ENCODE data around the gene MCUR1.
"Not testable (repeated sequence)": the region's sequence is repeated elsewhere in the genome, so short reads cannot be mapped to it uniquely, and the experiment has no call there.

Gene MCUR1

GRCh38 chr6:13847326-13848050 is 33.1 kb upstream of the MCUR1 start:
- H3K4me2 ChIP-seq (ENCODE audit: low read length) = no peak overlapping the region
- H3K9ac ChIP-seq (ENCODE audit: low read depth, low read length) = no peak overlapping the region

GRCh38 chr6:13846841-13847240 is 32.5 kb upstream of the MCUR1 start:
- H3K4me2 ChIP-seq (ENCODE audit: low read length) = no peak overlapping the region
- no peaks in the 10 kb centered on the region for H3K36me3 ChIP-seq (ENCODE audit: insufficient read depth, low read length)
- no peak overlapping the region for H3K4me3 ChIP-seq (ENCODE audit: low read length)
- no peaks in the 10 kb centered on the region for H3K9me3 ChIP-seq (replicated peaks; ENCODE audit: low read length)
- no peak overlapping the region for H3K9ac ChIP-seq (ENCODE audit: low read depth, low read length)
- peaks cover 22% of the 10 kb centered on the region for H3K27me3 ChIP-seq (ENCODE audit: control insufficient read depth, insufficient read depth, low read length)
- no peaks in the 10 kb centered on the region for H3K4me1 ChIP-seq (ENCODE audit: control insufficient read depth, insufficient read depth, low read length)

More at GRCh38 chr6:13847326-13848050, 33.1 kb upstream of the MCUR1 start:
- Histone ChIP-seq H3K9me3 (replicated peaks; ENCODE audit: low read length) (no peaks in the 10 kb centered on the region), H3K36me3 (ENCODE audit: insufficient read depth, low read length) (no peaks in the 10 kb centered on the region), H3K4me1 (ENCODE audit: control insufficient read depth, insufficient read depth, low read length) (no peaks in the 10 kb centered on the region), H3K4me3 (ENCODE audit: low read length) (no peak overlapping the region), H3K27me3 (ENCODE audit: control insufficient read depth, insufficient read depth, low read length) (peaks cover 22% of the 10 kb centered on the region)

- H3K4me2 ChIP-seq (ENCODE audit: low read length) = no peak overlapping the region
- no peak overlapping the region for H3K9ac ChIP-seq (ENCODE audit: low read depth, low read length)
- peaks cover under 1% of the 10 kb centered on the region for H3K27me3 ChIP-seq (ENCODE audit: control insufficient read depth, insufficient read depth, low read length)
- H3K36me3 ChIP-seq (ENCODE audit: insufficient read depth, low read length) = no peaks in the 10 kb centered on the region
- H3K9me3 ChIP-seq (replicated peaks; ENCODE audit: low read length) = no peaks in the 10 kb centered on the region
- H3K4me1 ChIP-seq (ENCODE audit: control insufficient read depth, insufficient read depth, low read length) = no peaks in the 10 kb centered on the region
- H3K4me3 ChIP-seq (ENCODE audit: low read length) = no peak overlapping the region
These were observed 27.6 kb upstream of the MCUR1 start for GRCh38 chr6:13841936-13842335.

DNA sequence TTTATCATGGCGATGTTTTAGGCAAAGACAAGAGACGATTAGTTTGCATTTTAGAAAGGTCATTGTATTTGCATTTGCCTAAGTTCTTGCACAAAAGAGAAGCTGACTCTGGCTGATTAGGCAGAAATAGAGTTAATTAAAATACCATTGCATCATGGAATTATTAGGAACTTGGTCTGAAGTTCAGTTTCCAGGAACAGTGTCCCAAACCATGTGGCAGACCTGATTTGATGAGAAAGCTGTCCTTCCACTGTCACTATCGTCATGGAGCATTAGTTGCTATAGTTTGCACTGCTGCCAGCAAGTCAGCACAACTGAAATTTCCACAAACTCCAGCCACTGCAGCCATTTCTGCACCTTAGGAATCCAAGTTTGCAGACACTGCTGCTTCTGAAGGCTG is 24.3 kb upstream of the MCUR1 start:
- Histone ChIP-seq H3K27me3 (ENCODE audit: control insufficient read depth, insufficient read depth, low read length) (no peaks in the 10 kb centered on the region), H3K9me3 (replicated peaks; ENCODE audit: low read length) (no peaks in the 10 kb centered on the region), H3K4me2 (ENCODE audit: low read length) (no peak overlapping the region), H3K4me1 (ENCODE audit: control insufficient read depth, insufficient read depth, low read length) (no peaks in the 10 kb centered on the region), H3K36me3 (ENCODE audit: insufficient read depth, low read length) (no peaks in the 10 kb centered on the region), H3K4me3 (ENCODE audit: low read length) (no peak overlapping the region), H3K9ac (ENCODE audit: low read depth, low read length) (no peak overlapping the region)

- Histone ChIP-seq H3K27me3 (ENCODE audit: control insufficient read depth, insufficient read depth, low read length) (no peaks in the 10 kb centered on the region), H3K4me1 (ENCODE audit: control insufficient read depth, insufficient read depth, low read length) (no peaks in the 10 kb centered on the region), H3K36me3 (ENCODE audit: insufficient read depth, low read length) (no peaks in the 10 kb centered on the region), H3K4me3 (ENCODE audit: low read length) (no peak overlapping the region), H3K9me3 (replicated peaks; ENCODE audit: low read length) (no peaks in the 10 kb centered on the region), H3K4me2 (ENCODE audit: low read length) (no peak overlapping the region), H3K9ac (ENCODE audit: low read depth, low read length) (no peak overlapping the region)
These were observed 21.8 kb upstream of the MCUR1 start for GRCh38 chr6:13836170-13836569.

DNA sequence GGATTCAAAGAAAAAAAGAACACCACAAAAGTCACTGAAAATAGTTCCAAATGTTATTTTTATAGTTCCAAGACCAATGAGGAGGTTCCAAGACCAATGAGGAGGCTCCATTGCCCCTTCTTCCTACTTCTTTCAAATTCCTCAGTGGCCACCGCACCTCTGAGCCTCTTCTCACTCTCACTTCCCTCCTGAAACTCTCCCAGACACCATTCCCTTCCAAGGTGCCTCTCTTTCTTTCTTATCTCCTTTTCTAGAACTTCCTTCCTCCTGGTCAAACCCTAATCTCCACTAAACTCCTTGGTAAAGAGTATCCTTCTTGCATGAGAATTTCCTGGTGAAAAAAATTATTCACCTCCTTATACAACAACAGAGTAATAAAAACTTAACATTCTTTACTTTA is 20.4 kb upstream of the MCUR1 start:
- H3K27me3 ChIP-seq (ENCODE audit: control insufficient read depth, insufficient read depth, low read length) = no peaks in the 10 kb centered on the region
- H3K4me2 ChIP-seq (ENCODE audit: low read length) = no peak overlapping the region
- no peak overlapping the region for H3K9ac ChIP-seq (ENCODE audit: low read depth, low read length)
- H3K36me3 ChIP-seq (ENCODE audit: insufficient read depth, low read length) = no peaks in the 10 kb centered on the region
- H3K9me3 ChIP-seq (replicated peaks; ENCODE audit: low read length) = no peaks in the 10 kb centered on the region
- no peaks in the 10 kb centered on the region for H3K4me1 ChIP-seq (ENCODE audit: control insufficient read depth, insufficient read depth, low read length)
- H3K4me3 ChIP-seq (ENCODE audit: low read length) = no peak overlapping the region

GRCh38 chr6:13834018-13834417 is 19.7 kb upstream of the MCUR1 start:
- not testable (repeated sequence) for H3K4me3 ChIP-seq (ENCODE audit: low read length); H3K9me3 ChIP-seq (replicated peaks; ENCODE audit: low read length)

DNA sequence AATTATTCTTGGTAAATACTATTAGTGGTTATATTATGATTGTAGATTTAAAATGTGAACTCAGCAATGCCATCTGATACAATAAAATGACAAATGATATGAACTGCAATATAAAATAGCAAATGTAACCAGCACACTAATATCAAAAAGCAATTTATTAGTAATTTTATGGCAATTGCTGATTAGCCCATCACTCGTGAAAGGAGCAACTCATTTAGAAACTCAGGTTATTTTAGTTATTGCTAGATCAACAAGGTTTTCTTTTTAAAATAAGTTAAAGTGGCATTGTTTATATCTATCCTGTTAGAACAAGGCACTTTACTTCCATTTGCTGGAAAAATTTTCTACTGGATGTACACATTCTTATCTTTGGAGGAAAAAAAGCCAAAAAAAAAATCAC is 18.4 kb upstream of the MCUR1 start:
- Histone ChIP-seq H3K9ac (ENCODE audit: low read depth, low read length) (no peak overlapping the region), H3K4me1 (ENCODE audit: control insufficient read depth, insufficient read depth, low read length) (no peaks in the 10 kb centered on the region), H3K4me3 (ENCODE audit: low read length) (no peak overlapping the region), H3K9me3 (replicated peaks; ENCODE audit: low read length) (no peaks in the 10 kb centered on the region), H3K27me3 (ENCODE audit: control insufficient read depth, insufficient read depth, low read length) (no peaks in the 10 kb centered on the region), H3K4me2 (ENCODE audit: low read length) (no peak overlapping the region), H3K36me3 (ENCODE audit: insufficient read depth, low read length) (no peaks in the 10 kb centered on the region)

More at GRCh38 chr6:13834018-13834417, 19.7 kb upstream of the MCUR1 start:
- H3K36me3 ChIP-seq (ENCODE audit: insufficient read depth, low read length); H3K27me3 ChIP-seq (ENCODE audit: control insufficient read depth, insufficient read depth, low read length); H3K4me1 ChIP-seq (ENCODE audit: control insufficient read depth, insufficient read depth, low read length); H3K9ac ChIP-seq (ENCODE audit: low read depth, low read length); H3K4me2 ChIP-seq (ENCODE audit: low read length): not testable (repeated sequence)

DNA sequence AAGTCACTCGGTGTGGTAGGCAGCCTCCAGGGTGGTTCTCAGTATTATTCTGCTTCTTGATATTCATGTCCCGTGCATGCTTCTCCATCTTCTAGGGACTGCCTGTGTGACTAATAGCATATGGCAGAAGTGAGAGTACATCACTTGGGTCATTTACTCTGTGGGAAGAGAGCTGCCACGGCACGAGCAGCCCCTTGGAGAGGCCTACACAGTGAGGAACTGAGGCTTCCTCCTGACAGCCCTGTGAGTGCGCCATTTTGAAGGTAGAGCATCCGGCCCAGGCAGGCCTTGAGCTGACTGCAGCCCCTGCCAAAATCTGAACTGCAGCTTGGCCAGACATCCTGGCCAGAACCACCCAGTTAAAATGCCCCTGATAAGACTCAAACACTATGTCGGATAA is 17.3 kb upstream of the MCUR1 start:
- Histone ChIP-seq H3K36me3 (ENCODE audit: insufficient read depth, low read length) (no peaks in the 10 kb centered on the region), H3K4me3 (ENCODE audit: low read length) (no peak overlapping the region), H3K4me2 (ENCODE audit: low read length) (no peak overlapping the region), H3K9me3 (replicated peaks; ENCODE audit: low read length) (no peaks in the 10 kb centered on the region), H3K9ac (ENCODE audit: low read depth, low read length) (no peak overlapping the region), H3K4me1 (ENCODE audit: control insufficient read depth, insufficient read depth, low read length) (no peaks in the 10 kb centered on the region), H3K27me3 (ENCODE audit: control insufficient read depth, insufficient read depth, low read length) (no peaks in the 10 kb centered on the region)

DNA sequence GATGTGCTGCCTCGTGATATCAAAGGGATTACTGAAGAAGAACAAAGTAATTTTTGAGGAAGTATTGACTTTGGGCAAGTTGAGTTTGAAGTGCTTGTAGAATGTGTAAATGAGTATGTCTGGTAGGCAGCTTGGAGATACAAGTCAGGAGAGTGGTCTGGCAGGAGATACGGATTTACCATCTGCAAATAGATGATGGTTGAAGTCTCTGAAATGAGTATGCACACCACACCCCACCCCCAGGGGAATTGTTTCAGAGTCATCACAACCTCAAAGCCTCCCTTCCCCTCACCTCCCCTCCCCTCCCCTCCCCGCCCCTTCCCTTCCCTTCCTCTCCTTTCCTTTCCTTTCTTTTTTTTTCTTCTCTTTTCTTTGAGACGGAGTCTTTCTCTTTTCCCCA is 16.4 kb upstream of the MCUR1 start:
- Histone ChIP-seq H3K4me2 (ENCODE audit: low read length) (no peak overlapping the region), H3K4me1 (ENCODE audit: control insufficient read depth, insufficient read depth, low read length) (no peaks in the 10 kb centered on the region), H3K36me3 (ENCODE audit: insufficient read depth, low read length) (no peaks in the 10 kb centered on the region), H3K9me3 (replicated peaks; ENCODE audit: low read length) (no peaks in the 10 kb centered on the region), H3K27me3 (ENCODE audit: control insufficient read depth, insufficient read depth, low read length) (no peaks in the 10 kb centered on the region), H3K4me3 (ENCODE audit: low read length) (no peak overlapping the region), H3K9ac (ENCODE audit: low read depth, low read length) (no peak overlapping the region)

- H3K27me3 ChIP-seq (ENCODE audit: control insufficient read depth, insufficient read depth, low read length); H3K36me3 ChIP-seq (ENCODE audit: insufficient read depth, low read length); H3K9ac ChIP-seq (ENCODE audit: low read depth, low read length); H3K4me2 ChIP-seq (ENCODE audit: low read length); H3K4me1 ChIP-seq (ENCODE audit: control insufficient read depth, insufficient read depth, low read length); H3K4me3 ChIP-seq (ENCODE audit: low read length); H3K9me3 ChIP-seq (replicated peaks; ENCODE audit: low read length): not testable (repeated sequence)
These were observed 15.1 kb upstream of the MCUR1 start for GRCh38 chr6:13829419-13829818.

- H3K4me2 ChIP-seq (ENCODE audit: low read length); H3K36me3 ChIP-seq (ENCODE audit: insufficient read depth, low read length); H3K4me3 ChIP-seq (ENCODE audit: low read length); H3K9me3 ChIP-seq (replicated peaks; ENCODE audit: low read length); H3K27me3 ChIP-seq (ENCODE audit: control insufficient read depth, insufficient read depth, low read length); H3K4me1 ChIP-seq (ENCODE audit: control insufficient read depth, insufficient read depth, low read length); H3K9ac ChIP-seq (ENCODE audit: low read depth, low read length): not testable (repeated sequence)
These were observed 14.4 kb upstream of the MCUR1 start for GRCh38 chr6:13828656-13829301.

Data from skeletal muscle satellite cell (primary cell).